SK-N-SH treated with all-trans-retinoic acid at 6 μM for 48 hours (cell line): ENCODE data around the gene CCDC63.

Experiments
- BACH2 ChIP-seq: fragments of 250-450 bp; sonication (Bioruptor Pico); IDR thresholded peaks from 2 replicates; pipeline ENCODE4 v1.9.0; 2021; ENCODE audit warnings: mild to moderate bottlenecking, borderline replicate concordance
- CREB5 ChIP-seq: fragments of 250-450 bp; sonication (Bioruptor Pico); IDR thresholded peaks from 2 replicates; pipeline ENCODE4 v1.5.1; 2020; ENCODE audit warnings: low read depth, mild to moderate bottlenecking, moderate library complexity
- ESRRG ChIP-seq: fragments of 250-450 bp; sonication (Bioruptor Pico); IDR thresholded peaks from 2 replicates; pipeline ENCODE4 v1.6.1; 2021; ENCODE audit warnings: mild to moderate bottlenecking
- GLIS3 ChIP-seq: fragments of 250-450 bp; sonication (Bioruptor Pico); IDR thresholded peaks from 2 replicates; pipeline ENCODE4 v1.5.0; 2020; ENCODE audit warnings: mild to moderate bottlenecking, moderate library complexity
- ISL1 ChIP-seq: fragments of 250-450 bp; sonication (Bioruptor Pico); IDR thresholded peaks from 2 replicates; pipeline ENCODE4 v2.1.2; 2022; ENCODE audit warnings: mild to moderate bottlenecking, moderate library complexity
- PATZ1 ChIP-seq: fragments of 250-450 bp; sonication (Bioruptor Pico); IDR thresholded peaks from 2 replicates; pipeline ENCODE4 v1.8.0; 2020; ENCODE audit warnings: mild to moderate bottlenecking, moderate library complexity, borderline replicate concordance
- TCF4 ChIP-seq: fragments of 250-450 bp; sonication (Bioruptor Pico); IDR thresholded peaks from 2 replicates; pipeline ENCODE4 v1.8.0; 2021; ENCODE audit warnings: mild to moderate bottlenecking, moderate library complexity, borderline replicate concordance

GRCh38 chr12:110913119-110914056 is 66.6 kb downstream of the CCDC63 start:
- TF ChIP-seq TCF4: no peak
- TF ChIP-seq ESRRG (CRISPR knock-in tag): no peak
- TF ChIP-seq ISL1 (CRISPR knock-in tag): no peak
- no peak for TF ChIP-seq PATZ1 (CRISPR knock-in tag)
- no peak for TF ChIP-seq CREB5 (CRISPR knock-in tag)
- TF ChIP-seq GLIS3 (CRISPR knock-in tag): no peak
- TF ChIP-seq BACH2 (CRISPR knock-in tag): no peak
